HG02852 (cell line): ENCODE measurements around the gene TRIM56.
"Not testable (repeated sequence)": the region's sequence is repeated elsewhere in the genome, so short reads cannot be mapped to it uniquely, and the experiment has no call there.

ENCODE experiments used
- ATAC-seq: cut with Tn5 transposase; IDR thresholded peaks from one replicate; pipeline ENCODE4 v1.9.1; 2021; ENCODE audit warnings: mild to moderate bottlenecking, moderate library complexity; ENCODE audit not compliant: unreplicated experiment

The TRIM56 gene

DNA sequence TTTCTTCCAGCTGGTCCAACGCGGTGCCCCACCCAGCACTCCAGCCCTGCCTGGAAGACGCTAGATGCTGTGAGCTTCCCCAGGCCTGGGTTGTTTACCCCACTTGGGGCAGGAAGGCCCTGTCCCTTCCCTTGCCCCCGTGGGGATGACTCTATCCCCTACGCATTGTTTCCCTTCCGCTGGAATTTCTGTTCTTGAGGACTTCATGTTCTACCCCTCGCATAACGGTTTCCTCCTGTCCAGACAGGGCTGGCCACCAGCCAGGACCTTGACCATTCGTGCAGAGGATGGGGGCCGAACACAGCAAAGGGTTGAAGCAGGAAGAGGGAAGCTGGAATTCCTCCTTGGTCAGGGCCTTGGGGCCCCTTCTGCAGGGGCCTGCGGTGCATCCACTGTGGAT is 27.0 kb downstream of the TRIM56 start:
- ATAC-seq: no peak

DNA sequence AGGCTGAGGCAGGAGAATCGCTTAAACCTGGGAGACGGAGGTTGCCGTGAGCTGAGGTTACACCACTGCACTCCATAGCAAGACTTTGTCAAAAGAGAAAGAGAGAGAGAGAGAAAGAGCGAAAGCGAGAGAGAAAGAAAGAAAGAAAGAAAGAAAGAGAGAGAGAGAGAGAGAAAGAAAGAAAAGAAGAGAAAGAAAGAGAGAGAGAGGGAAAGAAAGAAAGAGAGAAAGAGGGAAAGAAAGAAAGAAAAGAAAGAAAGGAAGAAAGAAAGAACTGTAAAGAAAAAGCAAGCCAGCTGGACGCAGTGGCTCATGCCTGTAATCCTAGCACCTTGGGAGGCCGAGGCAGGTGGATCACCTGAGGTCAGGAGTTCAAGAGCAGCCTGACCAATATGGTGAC is 27.9 kb downstream of the TRIM56 start:
- not testable (repeated sequence) for ATAC-seq

DNA sequence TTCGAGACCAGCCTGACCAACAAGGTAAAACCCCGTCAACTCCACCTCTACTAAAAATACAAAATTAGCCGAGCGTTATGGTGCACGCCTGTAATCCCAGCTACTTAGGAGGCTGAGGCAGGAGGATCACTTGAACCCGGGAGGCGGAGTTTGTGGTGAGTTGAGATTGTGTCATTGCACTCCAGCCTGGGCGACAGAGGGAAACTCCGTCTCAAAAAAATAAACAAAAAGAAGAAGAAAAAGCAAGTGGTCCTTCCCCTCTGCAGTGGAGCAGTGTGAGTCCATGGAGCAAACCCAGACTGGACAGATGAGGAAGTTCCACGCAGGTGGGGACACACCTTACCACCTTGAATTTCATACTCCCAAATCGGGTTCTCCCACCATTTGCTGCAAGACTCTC is 28.6 kb downstream of the TRIM56 start:
- ATAC-seq: no peak

DNA sequence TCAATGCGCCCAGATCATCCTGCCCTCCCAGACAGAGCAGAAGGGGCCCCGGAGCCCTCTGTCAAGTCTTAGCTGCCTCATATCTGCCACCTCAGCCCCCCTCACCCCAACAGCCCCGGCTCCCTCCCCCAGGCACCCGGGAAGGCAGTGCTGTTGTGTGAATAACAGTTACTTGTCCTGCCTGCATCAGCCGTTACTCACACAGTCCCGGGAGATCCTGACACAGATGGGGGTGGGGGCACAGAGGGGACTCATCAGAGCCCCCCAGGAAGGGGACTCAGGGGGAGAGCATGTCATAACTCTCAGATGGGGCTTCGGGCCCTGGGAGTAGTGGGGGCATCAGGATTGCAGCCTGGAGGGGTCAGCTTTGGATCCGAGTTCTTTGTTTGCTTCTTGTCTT is 29.2 kb downstream of the TRIM56 start:
- no peak for ATAC-seq

DNA sequence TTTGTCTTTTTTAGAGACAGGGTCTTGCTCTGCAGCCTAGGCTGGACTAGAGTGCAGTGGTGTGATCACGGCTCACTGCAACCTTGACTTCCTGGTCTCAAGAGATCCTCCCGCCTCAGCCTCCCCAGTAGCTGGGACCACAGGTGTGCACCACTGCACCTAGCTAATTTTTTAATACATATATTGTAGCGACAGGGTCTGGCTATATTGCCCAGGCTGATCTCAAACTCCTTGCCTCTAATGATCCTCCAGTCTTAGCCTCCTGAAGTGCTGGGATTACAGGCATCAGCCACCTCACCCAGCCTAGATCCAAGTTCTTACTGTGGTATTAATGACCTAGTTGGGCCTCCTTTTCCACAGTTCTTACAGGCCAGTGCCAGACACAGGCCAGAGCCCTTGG is 29.9 kb downstream of the TRIM56 start:
- ATAC-seq: no peak

DNA sequence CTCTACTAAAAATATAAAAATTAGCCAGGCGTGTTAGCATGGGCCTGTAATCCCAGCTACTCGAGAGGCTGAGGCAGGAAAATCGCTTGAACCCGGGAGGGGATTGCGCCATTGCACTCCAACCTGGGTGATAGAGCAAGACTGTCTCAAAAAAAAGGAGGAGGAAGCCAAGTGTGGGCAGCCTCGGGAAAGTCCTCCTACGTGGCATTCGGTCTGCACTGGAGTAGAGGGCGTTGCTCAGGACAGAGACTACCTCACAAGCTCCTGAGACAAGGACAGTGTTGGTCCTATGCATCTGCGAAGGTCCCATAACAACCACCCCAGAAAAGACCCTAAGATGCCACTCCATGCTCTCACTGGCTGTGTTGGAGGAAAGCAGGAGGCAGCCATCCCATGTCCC is 31.6 kb downstream of the TRIM56 start:
- ATAC-seq: no peak

DNA sequence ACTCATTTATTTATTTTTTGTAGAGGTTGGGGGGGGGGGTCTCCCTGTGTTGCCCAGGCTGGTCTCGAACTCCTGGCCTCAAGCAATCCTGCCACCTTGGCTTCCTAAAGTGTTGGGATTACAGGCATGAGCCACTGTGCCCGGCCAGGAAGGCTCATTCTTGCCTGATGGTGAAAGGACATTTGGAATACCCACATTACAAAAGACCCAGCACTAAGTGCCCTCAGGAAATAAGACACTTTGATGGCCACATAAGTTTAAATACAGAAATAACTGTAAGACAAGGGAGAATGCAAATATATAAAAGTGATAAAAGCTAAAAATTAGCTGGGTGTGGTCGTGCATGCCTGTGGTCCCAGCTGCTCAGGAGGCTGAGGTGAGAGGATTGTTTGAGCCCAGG is 33.6 kb downstream of the TRIM56 start:
- ATAC-seq: no peak

DNA sequence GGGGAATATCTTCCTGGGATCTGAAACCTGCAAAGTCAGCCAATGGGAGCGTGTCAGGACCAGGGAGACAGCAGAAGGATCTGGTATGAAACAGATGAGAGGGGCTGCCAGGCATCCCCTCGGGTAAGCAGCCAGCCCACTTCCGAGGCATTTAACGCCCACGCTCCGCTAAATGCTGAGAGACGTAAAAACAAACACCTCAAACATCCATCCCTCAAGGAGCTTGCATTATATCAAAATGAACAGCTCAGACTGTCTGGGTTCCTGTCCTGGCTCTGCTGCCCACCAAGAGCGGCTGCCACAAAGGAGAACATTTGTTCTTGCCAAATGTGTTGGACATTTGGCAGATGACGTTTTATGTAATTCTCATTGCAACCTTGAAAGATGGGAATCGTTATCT is 34.6 kb downstream of the TRIM56 start:
- ATAC-seq: no peak

DNA sequence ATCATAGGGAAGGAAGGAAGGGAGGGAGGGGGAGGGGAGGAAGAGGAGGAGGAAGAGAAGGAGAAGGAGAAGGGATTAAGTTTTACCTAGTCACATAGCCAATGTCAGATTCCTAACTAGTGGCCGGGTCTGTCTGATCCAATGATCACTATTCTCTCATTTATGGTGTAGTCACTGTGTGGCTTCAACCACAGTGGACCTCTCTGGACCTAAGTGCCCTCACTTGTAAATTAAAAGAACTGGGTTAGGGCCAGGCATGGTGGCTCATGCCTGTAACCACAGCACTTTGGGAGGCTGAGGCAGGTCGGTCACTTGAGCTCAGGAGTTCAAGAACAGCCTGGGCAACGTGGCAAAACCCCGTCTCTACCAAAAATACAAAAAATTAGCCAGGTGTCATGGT is 35.0 kb downstream of the TRIM56 start:
- ATAC-seq: no peak

DNA sequence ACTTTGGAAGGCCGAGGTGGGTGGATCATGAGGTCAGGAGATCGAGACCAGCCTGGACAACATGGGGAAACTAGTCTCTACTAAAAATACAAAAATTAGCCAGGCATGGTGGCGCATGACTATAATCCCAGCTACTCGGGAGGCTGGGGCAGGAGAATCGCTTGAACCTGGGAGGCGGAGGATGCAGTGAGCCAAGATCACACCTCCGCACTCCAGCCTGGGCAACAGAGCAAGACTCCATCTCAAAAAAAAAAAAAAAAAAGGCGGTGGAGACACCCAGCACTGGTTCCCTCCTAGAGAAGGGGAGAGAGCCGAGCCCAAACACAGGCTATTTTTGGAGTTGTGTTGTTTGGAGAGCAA is 36.3 kb downstream of the TRIM56 start:
- ATAC-seq: not testable (repeated sequence)

DNA sequence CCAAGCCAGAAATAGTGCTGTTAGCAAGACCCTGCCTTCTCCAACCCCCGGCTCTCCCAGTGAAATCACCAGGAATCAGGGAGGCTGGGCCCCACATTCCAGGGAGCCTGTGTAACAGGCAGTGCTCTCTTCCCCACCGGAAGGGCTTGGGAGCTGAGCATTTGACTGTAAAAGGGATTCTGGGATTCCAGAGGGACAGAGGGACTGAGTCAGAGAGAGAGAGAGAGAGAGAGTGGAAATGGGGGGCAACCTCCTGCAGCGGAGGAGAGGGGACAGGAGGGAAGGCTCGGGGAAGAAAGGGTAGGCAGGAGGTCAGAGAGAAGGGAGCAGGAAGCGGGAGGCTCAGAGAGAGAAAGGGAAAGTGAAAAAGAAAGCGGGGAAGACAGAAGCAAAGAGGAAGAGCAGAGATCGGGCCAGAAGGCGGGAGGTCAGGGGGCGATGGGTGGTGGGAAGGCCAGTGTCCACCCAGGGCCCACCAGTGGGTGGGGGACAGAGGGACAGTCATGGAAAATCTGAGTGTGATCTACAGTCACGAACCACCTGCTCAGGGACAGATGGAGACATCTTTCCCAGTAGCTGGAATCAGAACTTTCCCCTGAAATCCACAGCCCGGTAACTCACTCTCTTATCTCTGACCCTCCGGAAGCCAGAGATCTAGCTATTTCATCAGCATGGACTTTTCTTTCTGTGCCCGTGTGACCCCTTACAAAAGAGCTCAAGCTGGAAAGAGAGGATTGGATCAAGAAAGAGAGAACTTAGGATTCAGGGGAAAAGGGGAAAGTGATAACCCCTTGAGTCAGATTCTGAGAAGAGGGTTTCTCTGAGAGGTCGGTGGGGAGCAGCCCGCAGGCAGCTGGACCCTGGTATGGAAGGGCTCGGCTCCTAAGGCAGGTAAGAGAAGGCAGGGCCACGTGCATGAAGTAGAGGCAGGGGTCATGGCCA is 37.0 kb downstream of the TRIM56 start:
- ATAC-seq: no peak

DNA sequence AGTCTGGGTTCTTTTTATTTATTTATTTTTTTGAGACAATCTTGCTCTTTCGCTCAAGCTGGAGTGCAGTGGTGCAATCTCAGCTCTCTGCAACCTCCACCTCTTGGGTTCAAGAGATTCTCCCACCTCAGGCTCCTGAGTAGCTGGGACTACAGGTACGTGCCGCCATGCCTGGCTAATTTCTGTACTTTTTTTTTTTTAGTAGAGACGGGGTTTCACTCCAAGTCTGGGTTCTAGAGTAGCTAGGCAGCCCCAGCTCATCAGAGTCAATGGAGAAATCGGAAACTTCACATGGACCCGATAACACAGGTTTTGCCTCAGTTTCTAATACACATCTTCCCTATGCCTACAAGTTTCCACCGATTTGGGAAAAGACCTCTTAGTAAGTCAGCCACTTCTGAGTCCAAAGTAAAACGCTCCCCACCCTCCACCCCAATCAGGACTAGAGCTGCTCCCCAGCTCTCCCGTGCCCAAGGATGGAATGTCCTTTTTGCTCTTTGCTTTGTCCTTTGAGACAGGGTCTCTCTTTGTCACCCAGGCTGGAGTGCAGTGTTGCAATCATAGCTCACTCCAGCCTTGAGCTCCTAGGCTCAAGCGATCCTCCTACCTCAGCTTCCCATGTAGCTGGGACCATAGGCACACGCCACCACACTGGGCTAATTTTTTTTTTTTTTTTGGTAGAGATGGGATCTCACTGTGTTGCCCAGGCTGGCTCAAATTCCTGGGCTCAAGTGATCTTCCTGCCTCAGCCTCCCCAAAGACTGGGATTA is 37.8 kb downstream of the TRIM56 start:
- no peak for ATAC-seq

DNA sequence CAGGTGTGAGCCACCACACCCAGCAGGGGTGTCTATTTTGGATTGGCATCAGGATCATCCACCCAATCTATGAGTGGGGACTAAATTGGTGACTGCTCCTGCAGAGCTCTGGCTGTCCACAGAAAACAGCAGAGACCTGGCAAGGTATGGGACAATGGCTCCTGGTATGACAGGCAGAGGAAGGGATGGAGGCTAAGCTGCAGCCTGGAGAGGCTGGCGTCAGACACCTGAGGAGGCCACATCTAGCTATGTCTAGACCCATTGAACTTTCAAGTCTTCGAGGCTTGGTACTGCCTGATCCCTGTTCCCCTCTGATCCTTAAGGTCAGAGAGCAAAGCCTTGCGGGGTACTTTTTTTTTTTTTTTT is 38.4 kb downstream of the TRIM56 start:
- ATAC-seq: no peak

DNA sequence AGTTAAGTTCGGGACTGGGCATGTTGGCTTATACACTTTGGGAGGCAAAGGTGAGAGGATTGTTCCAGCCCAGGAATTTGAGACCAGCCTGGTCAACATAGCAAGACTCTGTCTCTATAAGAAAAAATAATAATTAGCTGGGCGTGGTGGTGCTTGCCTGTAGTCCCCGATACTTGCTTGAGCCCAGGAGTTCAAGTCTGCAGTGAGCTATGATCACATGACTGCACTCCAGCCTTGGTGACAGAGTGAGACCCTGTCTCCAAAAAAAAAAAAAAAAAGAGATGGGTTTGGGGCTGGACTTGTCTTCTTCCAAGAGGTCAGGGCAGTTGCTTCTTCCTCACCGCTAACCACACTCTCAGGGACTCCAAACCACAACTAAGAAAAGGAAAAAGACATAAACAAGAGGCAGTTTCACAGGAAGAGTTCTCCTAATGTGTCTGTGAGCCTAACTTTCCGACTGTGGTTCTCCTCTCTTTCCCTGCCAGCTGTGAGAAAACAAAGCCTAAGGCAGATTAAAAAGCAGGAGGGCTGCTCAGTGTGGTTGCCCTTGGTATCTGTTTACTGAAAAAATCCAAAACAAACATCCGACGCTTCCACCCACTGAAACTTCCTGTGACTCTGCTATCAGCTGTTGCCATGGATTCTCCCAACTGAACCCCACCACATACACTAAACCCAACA is 39.2 kb downstream of the TRIM56 start:
- ATAC-seq: no peak

DNA sequence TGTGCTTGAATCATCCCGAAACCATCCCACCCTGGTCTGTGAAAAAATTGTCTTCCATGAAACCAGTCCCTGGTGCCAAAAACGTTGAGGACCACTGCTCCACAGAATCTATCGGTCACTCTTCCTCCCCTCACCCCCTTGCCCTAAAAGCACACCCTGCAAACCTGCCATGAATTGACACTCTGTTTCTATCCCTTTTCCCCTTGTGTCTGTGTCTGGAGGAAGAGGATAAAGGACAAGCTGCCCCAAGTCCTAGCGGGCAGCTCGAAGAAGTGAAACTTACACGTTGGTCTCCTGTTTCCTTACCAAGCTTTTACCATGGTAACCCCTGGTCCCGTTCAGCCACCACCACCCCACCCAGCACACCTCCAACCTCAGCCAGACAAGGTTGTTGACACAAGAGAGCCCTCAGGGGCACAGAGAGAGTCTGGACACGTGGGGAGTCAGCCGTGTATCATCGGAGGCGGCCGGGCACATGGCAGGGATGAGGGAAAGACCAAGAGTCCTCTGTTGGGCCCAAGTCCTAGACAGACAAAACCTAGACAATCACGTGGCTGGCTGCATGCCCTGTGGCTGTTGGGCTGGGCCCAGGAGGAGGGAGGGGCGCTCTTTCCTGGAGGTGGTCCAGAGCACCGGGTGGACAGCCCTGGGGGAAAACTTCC is 40.8 kb downstream of the TRIM56 start:
- no peak for ATAC-seq

DNA sequence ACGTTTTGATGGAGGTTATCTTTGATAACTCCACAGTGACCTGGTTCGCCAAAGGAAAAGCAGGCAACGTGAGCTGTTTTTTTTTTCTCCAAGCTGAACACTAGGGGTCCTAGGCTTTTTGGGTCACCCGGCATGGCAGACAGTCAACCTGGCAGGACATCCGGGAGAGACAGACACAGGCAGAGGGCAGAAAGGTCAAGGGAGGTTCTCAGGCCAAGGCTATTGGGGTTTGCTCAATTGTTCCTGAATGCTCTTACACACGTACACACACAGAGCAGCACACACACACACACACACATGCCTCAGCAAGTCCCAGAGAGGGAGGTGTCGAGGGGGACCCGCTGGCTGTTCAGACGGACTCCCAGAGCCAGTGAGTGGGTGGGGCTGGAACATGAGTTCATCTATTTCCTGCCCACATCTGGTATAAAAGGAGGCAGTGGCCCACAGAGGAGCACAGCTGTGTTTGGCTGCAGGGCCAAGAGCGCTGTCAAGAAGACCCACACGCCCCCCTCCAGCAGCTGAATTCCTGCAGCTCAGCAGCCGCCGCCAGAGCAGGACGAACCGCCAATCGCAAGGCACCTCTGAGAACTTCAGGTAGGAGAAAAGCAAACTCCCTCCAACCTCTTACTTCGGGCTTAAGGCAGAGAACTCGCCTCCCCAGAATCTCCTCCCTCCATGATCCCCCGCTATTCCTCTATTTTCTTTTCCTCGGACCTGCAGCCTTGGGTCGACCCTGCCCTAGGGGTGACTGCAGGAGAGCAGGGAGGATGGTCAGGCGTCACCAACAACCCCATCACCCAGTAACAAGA is 41.6 kb downstream of the TRIM56 start, which contains the start of gene SERPINE1:
Gene SERPINE1, plus strand, starts transcription at position 454 of the 809 bp plus-strand sequence. CDS start 1,290 bp downstream, outside the sequence.
- peak; percentile 52 for ATAC-seq

DNA sequence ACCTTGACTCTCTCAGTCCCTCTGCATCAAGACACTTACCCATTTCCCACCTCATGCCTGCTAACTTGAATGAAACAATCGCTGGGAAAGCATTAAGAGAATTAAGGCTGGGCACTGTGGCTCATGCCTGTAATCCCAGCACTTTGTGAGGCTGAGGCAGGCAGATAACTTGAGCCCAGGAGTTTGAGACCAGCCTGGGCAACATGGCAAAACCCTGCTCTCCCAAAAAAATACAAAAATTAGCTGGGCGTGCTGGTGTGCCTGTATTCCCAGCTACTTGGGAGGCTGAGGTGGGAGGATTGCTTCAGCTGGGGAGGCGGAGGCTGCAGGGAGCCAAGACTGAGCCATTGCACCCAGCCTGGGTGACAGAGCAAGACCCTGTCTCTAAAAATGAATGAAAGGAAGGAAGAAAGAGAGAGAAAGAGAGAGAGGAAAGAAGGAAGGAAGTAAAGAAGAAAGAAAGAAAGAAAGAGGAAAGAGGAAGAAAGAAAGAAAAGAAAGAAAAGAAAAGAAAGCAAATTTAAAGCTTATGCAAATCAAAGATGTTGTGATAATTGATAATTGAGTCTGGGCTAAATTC is 42.3 kb downstream of the TRIM56 start:
- ATAC-seq: no peak

DNA sequence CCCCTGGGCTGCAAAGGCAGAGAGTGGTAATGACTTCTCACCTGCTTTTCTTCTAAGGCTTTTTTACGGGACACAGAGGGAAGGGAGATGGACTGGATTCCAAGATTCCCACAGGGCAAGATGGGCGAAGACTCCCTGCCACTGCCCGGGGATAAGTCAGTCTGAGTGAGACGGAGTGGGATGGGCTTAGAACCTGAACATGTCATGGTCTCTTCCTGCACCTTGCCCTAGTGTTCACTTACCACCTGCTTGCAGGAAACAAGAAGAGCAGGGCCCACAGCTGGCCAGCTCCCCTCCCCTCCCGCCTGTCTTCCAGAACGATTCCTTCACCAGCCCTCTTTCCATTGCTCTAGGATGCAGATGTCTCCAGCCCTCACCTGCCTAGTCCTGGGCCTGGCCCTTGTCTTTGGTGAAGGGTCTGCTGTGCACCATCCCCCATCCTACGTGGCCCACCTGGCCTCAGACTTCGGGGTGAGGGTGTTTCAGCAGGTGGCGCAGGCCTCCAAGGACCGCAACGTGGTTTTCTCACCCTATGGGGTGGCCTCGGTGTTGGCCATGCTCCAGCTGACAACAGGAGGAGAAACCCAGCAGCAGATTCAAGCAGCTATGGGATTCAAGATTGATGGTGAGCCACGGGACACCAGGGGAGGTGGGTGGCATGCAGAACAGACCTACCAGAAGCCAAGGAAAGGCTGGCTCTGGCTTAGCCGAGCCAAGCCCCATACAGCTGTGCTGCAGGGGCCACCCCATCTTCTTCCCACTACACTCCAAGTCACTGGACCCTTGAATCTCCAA is 43.0 kb downstream of the TRIM56 start:
- no peak for ATAC-seq

DNA sequence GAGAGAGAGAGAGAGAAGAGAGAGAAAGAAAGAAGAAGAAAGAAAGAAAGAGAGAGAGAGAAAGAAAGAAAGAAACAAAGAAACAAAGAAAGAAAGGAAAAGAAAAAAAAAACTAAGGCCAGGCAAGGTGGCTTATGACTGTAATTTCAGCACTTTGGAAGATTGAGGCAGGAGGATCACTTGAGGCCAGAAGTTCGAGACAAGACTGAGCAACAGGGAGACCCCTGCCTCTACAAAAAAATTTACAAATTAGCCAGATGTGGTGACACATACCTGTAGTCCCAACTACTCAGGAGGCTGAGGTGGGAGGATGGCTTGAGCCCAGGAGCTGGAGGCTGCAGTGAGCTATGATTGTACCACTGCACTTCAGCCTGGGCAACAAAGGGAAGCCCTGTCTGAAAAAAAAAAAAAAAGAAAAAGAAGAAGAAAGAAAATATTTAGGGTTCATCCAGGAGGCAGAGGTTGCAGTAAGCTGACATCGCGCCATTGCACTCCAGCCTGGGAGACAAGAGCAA is 44.4 kb downstream of the TRIM56 start:
- no peak for ATAC-seq
